SH-SY5Y (cell line): Measurements from ENCODE around the gene NEU2.

Experiments
- GATA2 ChIP-seq: IDR thresholded peaks from 2 replicates; pipeline ENCODE4 v1.6.1; 2011; ENCODE audit warnings: mild to moderate bottlenecking, low read depth, low read length
- GATA3 ChIP-seq: IDR thresholded peaks from 2 replicates; pipeline ENCODE4 v1.6.1; 2011; ENCODE audit warnings: low read depth, mild to moderate bottlenecking, low read length, moderate library complexity

DNA sequence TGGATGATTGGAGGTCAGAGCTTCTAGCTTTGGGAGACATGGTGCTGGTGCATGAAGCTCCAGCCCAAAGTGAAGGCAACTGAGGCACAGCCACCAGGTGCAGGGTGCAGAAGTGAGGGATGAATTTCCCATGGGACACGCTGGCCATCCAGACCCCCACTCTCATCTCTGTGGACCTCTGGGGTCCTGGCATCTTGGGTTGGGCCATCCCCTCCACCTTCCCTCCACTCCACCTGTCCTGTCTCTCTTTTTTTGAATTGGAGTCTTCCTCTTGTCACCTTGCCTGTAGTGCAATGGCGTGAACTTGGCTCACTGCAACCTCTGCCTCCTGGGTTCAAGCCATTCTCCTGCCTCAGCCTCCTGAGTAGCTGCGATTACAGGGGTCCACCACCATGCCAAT is 22.8 kb upstream of the NEU2 start:
- no peak for TF ChIP-seq GATA2
- TF ChIP-seq GATA3, result no peak
